CD4-positive, alpha-beta T cell treated with Interleukin-12 subunit alpha and Interleukin-12 subunit beta, for 1 hour (primary cell): ENCODE measurements around the gene DPP7.
"Not testable (repeated sequence)": the region's sequence is repeated elsewhere in the genome, so short reads cannot be mapped to it uniquely, and the experiment has no call there.

ENCODE experiments used
- DNase-seq: peaks from one replicate; pipeline ENCODE4 v3.0.0-alpha.2; 2020

Gene DPP7

GRCh38 chr9:137147793-137148160, 33.2 kb upstream of the DPP7 start:
- no peak for DNase-seq

- DNase-seq: no peak
These were observed 32.7 kb upstream of the DPP7 start for GRCh38 chr9:137147091-137147792.

- DNase-seq: no peak
These were observed 32.0 kb upstream of the DPP7 start for GRCh38 chr9:137146527-137146918.

GRCh38 chr9:137145731-137146526, 31.4 kb upstream of the DPP7 start:
- no peak for DNase-seq

- no peak for DNase-seq
These were observed 28.9 kb upstream of the DPP7 start for GRCh38 chr9:137143459-137143858.

GRCh38 chr9:137141976-137142936, 27.7 kb upstream of the DPP7 start:
- DNase-seq: no peak

- DNase-seq: no peak
These were observed 26.7 kb upstream of the DPP7 start for GRCh38 chr9:137141050-137141810.

GRCh38 chr9:137140151-137141012, 25.8 kb upstream of the DPP7 start:
- DNase-seq: no peak

- no peak for DNase-seq
These were observed 25.1 kb upstream of the DPP7 start for GRCh38 chr9:137139468-137140150.

GRCh38 chr9:137138722-137139467, 24.4 kb upstream of the DPP7 start, which contains the start of gene GRIN1:
Gene GRIN1, plus strand, starts transcription at chr9:137139154. Its CDS starts 333 bp downstream, at chr9:137139487.
- peak; percentile 28 for DNase-seq

GRCh38 chr9:137138058-137138721, 23.7 kb upstream of the DPP7 start:
- DNase-seq: no peak

- DNase-seq: no peak
These were observed 22.5 kb upstream of the DPP7 start for GRCh38 chr9:137136881-137137607.

GRCh38 chr9:137136261-137136880, 21.8 kb upstream of the DPP7 start:
- no peak for DNase-seq

- DNase-seq: not testable (repeated sequence)
These were observed 20.6 kb upstream of the DPP7 start for GRCh38 chr9:137135154-137135553.

GRCh38 chr9:137134191-137134590, 19.7 kb upstream of the DPP7 start:
- DNase-seq: no peak

GRCh38 chr9:137130176-137130755, 15.7 kb upstream of the DPP7 start:
- DNase-seq: no peak

- peak; percentile 91 for DNase-seq
These were observed 15.1 kb upstream of the DPP7 start for GRCh38 chr9:137129456-137130175.
